ENCODE measurements around the gene TMEM181.

Gene TMEM181

DNA sequence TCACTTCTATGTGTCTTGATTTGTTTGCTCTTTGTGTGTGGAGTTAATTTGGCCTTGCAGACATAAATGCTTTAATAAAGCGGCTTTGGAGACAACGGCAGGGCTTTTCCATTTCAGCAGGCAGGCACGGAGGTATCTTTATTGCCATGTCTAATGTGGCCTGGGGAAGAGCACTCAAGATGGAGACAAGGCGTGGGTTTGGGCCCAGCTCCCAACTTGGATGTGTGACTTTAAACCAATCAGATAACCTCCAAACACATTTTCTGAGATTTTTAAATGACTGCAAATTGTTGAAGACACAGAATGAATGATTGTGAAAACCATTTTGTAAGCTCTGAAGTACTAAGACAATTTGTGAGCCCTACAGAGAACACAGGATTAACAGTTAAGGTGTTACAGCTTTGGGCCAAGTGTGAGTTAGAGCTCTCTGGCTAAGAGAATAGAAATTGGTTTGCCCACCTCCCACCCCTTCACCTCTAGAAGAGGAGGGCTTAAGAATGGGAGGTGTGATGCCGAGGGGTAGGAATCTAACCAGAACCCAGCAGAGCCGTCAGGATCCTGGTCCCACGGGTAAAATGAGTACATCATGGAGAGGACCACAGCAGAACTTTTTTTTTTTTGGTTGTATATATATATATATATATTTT lies 75.7 kb downstream of the TMEM181 start:
- no peak overlapping the region for H3K4me3 ChIP-seq (ENCODE audit: low read depth, low read length)
- TF ChIP-seq CTCF (IDR thresholded peaks at IDR 0.05; ENCODE audit: low read depth, low read length), result no peak

- TF ChIP-seq CTCF (IDR thresholded peaks at IDR 0.05; ENCODE audit: low read depth, low read length), result no peak
- no peak overlapping the region for H3K4me3 ChIP-seq (ENCODE audit: low read depth, low read length)
Measured at GRCh38 chr6:158636778-158637177, 76.9 kb downstream of the TMEM181 start.

- TF ChIP-seq CTCF (IDR thresholded peaks at IDR 0.05; ENCODE audit: low read depth, low read length), result no peak
- no peak overlapping the region for H3K4me3 ChIP-seq (ENCODE audit: low read depth, low read length)
Measured at GRCh38 chr6:158638324-158638854, 78.5 kb downstream of the TMEM181 start.

DNA sequence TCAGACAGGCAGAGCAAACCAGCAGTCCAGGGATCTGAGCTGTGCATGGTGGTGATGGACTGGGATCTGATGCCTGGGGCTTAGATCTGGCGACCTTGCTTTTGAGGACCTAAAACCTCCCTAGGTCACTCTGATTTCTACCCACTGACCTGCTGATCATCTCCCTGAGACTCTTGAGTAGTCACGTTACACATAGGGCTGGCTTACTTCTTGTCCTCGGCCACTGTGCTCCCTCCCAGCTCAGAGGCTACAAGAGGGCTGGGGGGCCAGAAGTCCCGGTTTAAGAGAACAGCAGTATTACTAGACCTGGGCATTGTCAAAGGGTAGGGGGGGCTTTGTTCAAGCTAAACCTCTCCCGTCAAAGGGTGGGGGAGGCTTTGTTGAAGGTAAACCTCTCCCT lies 79.2 kb downstream of the TMEM181 start:
- no peak overlapping the region for H3K4me3 ChIP-seq (ENCODE audit: low read depth, low read length)
- TF ChIP-seq CTCF (IDR thresholded peaks at IDR 0.05; ENCODE audit: low read depth, low read length), result no peak

- no peak for TF ChIP-seq CTCF (IDR thresholded peaks at IDR 0.05; ENCODE audit: low read depth, low read length)
- no peak overlapping the region for H3K4me3 ChIP-seq (ENCODE audit: low read depth, low read length)
Measured at GRCh38 chr6:158640519-158640918, 80.6 kb downstream of the TMEM181 start.

DNA sequence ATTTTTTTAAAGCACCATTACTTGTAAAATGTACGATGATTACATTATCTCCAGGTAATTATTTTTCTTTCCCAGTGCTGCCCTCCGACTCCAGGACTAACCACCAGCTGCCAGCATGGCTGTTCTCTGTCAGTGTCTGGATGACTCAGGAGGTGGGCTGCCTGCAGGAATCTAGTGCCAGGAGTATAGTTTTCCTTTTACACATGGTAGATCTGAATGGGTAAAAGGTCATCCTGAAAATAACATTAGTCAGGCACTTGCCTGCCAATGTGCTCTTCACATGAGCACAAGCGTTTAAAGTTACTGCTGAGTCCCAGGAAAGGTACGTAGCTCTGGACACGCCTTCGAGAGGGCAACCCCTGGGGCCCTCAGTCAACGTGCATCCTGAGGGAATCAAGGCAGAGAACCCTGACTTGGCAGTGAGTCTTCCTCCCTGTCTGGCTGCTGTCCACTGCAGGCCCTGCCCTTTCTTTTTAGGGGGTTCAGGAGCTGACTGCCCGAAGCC lies 82.3 kb downstream of the TMEM181 start:
- H3K4me3 ChIP-seq (ENCODE audit: low read depth, low read length), result peak overlapping the region; percentile 20; the same call in 1 of the 2 replicates
- no peak for TF ChIP-seq CTCF (IDR thresholded peaks at IDR 0.05; ENCODE audit: low read depth, low read length)

DNA sequence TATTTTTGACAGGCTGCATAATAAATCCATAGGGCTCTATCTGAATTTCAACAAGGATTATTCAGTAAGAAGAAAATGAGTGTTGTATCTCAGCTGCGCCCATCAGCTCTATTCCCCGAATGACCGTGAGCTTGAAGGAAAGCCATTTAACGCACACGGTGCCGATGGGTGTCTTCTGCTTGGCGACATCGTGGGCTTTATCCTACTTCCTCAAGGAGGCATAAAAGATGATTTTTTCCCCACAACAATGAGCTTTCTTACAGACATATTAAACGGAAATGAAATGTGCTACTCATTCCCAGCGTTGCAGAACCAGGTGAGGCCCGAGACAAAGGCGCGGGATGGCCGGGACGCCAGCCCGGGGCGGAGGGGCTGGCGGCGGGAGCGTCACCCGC lies 83.9 kb downstream of the TMEM181 start:
- peak overlapping the region; percentile 92 for H3K4me3 ChIP-seq (ENCODE audit: low read depth, low read length)
- TF ChIP-seq CTCF (IDR thresholded peaks at IDR 0.05; ENCODE audit: low read depth, low read length), result no peak

Measured in WI38 (cell line).